ENCODE results near the gene MED10.

DNA sequence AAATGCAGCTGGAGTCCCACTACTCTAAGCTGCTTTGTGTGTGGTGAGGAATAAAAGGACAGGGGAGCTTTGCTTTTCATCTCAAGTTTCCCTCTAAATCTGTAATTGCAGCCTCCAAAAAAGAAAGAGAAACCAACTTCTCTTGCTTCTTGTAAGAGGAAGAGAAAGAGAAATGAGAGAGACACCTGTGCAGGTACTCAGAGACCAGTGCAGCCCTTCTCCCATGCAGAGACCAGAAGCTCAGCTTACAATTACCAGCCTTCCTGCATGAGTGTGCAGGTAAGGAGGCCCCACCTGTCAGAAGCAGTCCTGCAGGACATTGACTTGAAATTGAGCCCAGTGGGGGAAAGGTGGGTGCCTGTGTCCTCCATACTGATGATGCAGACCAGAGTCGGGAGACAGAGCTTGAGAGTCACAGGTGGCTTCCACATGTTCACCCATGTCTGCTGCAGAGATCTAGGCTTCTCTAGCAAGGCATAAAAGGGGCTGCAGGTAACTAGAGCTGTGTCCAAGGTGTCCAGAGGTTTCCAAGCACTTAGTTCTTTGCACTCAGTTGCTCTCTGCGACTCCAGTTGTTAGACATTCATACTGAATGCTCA, 15.3 kb upstream of the MED10 start:
- no peak for TF ChIP-seq REST (IDR thresholded peaks at IDR 0.05; ENCODE audit: borderline replicate concordance)
- TF ChIP-seq CTCF (IDR thresholded peaks at IDR 0.05; ENCODE audit: poor library complexity, severe bottlenecking) = no peak
- no peak for TF ChIP-seq POLR2AphosphoS5 (IDR thresholded peaks at IDR 0.05)
